NCI-H2227 treated with DMSO at 0.1 percent for 48 hours (cell line): Measurements from ENCODE around the gene SPDYA.

Experiments used
- DNase-seq: peaks from one replicate; lab custom pipeline; 2025; lab: John Stamatoyannopoulos, UW

The SPDYA gene

DNA sequence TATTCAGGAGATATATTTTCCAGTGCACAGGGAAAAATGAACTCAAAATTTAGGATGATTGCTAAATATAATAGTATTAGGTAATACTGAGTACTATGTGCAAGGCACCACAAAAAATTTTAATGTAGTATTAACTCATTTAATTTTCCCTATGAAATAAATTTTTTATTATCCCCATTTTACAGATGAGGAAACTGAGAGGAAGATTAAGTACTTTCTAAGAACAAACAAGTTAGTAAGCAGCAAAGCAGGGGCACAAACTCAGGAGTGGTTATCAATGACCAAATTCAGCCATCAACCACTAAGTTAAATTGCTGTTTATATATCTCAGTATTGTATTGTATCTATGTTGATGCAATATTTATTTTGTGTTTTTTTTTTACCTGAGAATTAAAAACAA is 14.2 kb downstream of the SPDYA start:
- DNase-seq = no peak

DNA sequence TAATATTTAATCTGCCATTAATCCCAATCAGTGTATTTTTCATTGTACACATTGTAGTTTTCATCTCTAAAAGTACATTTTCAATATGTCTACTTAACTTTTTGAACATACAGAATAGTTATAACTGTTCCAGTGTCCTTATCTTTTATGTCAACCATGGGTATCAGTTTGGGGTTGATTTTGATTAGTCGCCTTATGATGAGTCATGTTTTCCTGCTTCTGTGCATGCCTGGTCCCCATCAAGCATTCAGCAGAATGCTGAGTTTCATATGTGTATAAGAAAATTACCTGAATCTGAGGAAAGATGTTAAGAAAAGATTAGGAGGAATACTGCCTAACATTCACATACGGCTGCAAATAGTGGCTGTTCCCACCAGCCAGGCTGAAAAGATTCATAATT is 17.7 kb downstream of the SPDYA start:
- DNase-seq = no peak

DNA sequence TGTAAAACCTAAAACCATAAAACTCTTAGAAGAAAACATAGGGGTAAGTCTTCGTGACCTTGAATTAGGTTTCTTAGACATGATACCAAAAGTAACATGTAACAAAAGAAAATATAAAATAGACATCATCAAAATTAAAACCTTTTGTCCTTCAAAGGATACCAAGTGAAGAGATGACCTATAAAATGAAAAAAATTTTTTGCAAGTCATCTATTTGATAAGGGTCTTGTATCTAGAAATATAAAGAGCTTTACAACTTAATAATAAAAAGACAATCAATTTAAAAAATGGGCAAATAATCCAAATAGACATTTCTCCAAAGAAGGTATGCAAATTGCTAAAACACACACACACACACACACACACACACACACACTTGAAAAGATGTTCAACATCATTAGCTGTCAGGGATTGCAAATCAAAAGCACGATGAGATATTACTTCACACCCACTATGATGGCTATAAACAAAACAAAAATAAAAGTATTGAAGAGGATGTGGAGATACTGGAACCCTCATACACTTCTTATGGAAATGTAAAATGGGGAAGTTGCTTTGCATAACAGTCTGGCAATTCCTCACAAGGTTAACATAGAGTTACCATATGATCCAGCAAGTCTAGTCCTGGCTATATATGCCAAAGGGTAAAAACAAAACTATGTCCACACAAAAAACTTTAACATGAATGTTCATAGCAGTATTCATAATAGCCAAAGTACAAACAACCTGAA is 23.3 kb downstream of the SPDYA start:
- DNase-seq = no peak

GRCh38 chr2:28835781-28836180 is 25.1 kb downstream of the SPDYA start:
- no peak for DNase-seq

GRCh38 chr2:28838971-28839370 is 28.3 kb downstream of the SPDYA start:
- DNase-seq = no peak

DNA sequence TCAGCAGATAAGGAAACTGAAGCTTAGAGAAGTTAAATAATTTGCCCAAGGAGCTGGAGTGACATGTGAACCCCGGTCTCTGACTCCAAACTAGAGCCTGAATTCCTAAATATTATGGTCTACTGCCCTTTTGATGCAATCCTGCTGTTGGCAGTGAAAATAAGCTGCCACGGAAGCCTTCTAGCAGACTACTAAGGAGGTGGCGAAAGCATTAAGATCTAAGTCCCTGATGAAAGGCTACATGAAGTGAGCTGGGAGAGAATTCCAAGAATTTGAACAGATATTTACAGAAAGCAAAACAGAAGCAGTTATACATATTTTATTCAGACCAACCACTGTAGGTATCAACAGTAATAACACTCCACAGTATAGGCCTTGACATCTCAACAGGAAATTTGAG is 31.4 kb downstream of the SPDYA start:
- no peak for DNase-seq

GRCh38 chr2:28855193-28855592 is 44.6 kb downstream of the SPDYA start:
- no peak for DNase-seq

DNA sequence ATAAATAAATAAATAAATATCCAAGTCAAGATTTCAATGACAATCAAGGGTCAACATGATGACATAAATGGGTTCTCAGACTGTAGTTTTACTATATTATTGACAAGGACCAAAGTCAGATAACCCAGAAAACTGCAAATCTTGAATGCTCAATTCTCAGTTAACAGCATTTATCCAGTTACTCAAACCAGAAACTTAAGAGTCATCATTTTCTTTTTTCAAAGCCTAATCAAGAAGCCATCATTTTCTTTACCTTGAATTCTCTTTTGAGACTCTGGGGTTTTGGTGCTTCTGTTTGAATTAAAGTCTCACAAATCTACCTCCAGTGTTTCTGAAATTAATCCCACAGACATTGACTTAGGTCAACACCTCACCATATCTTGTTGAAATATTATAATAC is 45.3 kb downstream of the SPDYA start:
- DNase-seq = no peak

DNA sequence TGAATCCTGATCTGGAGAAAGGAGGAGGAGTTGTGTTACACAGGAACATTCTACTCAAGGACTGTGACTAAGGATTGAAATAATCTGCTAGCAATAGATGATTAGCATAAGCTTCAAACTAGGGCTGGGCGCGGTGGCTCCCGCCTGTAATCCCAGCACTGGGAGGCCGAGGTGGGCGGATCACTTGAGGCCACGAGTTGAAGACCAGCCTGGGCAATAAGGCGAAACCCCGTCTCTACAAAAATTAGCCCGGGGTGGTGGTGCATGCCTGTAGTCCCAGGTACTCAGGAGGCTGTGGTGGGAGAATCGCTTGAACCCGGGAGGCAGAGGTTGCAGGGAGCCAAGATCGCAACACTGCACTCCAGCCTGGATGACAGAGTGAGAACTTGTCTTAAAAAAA is 58.0 kb downstream of the SPDYA start:
- no peak for DNase-seq

DNA sequence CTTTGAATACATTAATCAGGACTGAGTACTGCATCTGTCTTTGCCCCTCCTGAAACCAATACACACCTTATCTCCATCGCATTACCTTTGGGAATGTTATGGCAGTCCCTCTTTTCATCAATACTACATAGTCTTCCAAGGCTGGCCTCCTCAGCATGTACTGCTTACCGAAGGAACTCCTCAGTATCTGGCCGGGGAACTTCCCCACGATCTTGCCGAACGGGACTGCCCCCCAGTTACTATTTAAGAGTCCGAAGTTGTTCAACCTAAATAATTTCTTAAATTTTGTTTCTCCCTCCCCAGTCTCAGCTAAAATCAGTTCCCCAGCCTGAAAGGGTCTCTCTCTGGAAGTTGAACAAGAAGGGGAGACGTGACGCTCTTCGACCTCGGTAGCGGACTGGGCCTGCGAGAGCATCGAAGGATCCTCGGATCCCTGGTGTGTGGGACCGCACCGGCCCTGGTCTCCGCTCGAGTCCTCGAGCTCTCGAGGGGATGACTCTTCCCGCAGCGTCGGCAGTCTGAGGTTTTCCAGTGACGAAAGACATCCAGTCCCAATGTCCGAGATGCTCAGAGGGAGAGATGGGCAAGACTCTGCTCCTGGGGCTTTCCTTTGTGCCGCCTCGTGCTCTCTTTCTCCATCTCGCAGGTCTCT is 59.0 kb downstream of the SPDYA start:
- no peak for DNase-seq

GRCh38 chr2:28870146-28870891 is 59.7 kb downstream of the SPDYA start, which contains the start of gene TRMT61B:
Gene TRMT61B, minus strand, starts transcription at chr2:28870309. Its CDS starts 32 bp downstream, at chr2:28870277.
- peak; percentile 93 for DNase-seq

DNA sequence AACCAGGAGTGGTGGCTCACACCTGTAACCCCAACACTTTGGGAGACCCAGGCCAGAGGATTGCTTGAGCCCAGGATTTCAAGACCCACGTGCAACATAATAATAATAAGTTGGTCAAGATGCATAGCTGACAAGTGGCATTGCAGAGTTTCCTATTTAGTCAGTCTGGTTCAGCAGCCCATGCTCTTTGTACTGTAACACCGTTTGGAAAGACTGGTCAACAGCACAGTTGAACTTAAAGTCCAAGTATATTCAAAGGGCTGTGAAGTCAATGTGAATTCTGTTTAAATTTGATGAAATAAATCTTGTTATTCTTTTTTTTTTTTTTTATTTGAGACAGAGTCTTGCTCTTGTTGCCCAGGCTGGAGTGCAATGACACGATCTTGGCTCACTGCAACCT is 61.0 kb downstream of the SPDYA start:
- DNase-seq = no peak

DNA sequence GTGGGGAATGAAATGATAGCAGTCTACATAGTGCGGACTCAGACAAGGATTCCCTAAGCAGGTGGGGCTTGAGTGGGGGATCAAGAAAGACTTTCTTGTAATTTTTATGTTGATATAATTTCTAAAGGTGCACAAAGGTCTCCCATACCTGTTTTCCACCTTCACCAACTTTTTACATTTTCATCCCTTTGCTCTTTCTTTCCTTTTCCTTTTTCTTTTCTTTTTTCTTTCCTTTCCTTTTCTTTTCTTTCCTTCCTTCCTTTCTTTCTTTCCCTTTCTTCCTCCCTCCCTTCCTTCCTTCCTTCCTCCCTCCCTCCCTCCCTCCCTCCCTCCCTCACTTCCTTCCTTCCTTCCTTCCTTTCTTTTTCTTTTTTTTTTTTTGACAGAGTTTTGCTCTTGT is 69.6 kb downstream of the SPDYA start:
- no peak for DNase-seq

DNA sequence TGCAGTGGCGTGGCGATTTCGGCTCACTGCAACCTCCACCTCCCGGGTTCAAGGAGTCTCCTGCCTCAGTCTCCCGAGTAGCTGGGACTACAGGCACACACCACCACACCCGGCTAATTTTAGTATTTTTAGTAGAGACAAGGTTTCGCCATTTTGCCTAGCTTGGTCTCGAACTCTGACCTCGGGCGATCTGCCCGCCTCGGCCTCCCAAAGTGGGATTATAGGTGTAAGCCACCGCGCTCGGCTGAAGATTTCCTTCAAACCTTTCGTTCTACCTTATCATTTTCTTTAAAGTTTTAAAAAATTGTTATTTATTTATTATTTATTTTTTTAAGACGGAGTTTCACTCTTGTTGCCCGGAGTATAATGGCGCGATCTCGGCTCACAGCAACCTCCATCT is 82.9 kb downstream of the SPDYA start:
- no peak for DNase-seq

DNA sequence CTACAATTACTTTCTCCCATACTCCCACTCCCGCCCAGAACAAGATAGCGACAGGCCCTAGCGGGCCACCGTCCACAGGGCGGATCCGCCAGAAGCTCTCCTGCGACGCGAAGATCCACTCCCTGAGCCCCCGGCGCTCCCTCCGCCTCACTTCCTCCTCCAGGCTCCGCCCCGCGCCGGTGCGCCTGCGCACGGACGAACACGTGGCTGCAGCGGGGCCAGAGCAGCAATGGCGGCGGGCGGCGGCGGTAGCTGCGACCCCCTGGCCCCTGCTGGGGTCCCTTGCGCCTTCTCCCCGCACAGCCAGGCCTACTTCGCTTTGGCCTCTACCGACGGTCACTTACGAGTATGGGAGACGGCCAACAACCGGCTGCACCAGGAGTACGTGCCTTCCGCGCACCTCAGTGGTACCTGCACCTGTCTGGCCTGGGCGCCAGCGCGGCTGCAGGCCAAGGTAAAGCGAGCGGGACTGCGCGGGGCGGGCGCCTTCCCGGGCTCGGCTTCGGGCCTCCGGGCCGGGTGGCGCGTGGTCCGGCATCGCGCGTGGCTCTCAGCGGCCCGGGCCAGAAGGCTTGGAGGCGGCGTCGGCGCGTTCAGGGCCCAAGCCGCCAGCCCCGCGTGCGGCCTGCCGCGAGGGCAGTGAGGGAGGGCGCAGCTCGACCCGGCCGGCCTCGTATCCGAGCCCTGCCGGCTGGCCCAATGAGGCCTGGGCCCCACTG is 84.0 kb downstream of the SPDYA start, which contains the start of gene WDR43:
Gene WDR43 (plus strand): TSS at position 198 of the 719 bp plus-strand sequence. CDS start 32 bp downstream, at position 230.
- DNase-seq = peak; percentile 95

- DNase-seq = no peak
Observed at GRCh38 chr2:28895189-28895893, 84.7 kb downstream of the SPDYA start.

DNA sequence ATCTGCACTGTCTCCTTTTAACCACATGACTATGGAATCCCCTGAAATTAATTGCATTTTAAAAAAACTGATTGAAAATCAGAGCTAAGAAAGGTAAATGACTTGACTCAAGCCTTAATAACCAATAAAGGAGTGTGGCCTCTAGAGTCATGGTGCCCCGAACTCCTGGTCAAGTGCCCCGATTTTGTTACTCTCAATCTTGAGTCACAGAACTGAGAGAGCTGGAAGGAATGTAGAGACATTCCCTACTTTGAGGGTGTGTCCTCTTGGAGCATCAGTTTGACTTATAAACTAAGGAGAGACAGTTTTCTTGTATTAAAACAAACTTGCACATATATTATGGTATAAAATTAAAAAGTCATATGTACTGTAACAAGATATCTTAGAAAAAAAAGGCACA is 86.3 kb downstream of the SPDYA start:
- no peak for DNase-seq

DNA sequence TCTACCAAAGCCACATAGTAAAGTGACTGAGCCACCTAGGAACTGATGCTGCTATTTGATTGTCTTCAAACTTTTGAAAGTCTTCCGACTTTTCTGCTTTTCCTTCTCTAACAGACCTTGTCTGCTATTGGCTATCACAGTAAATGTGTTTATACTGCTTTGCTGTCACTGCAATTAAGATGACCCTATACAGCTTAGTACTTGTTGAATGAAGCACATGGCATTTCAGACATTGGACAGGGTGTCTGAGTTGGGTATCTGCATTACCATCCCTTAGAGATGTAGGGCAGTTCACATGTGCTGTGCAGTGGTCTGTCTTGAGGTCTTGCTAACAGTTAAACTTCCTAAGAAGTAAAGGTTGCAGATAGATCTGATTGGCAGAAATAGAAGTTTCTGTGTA is 87.4 kb downstream of the SPDYA start:
- DNase-seq = no peak
